Measurements from ENCODE around the gene IL7R. TPM values are rescaled to one million over a fixed set of nuclear protein-coding genes. Genes with fewer than 3 reads are reported as not detected.
"Not testable (repeated sequence)": the region's sequence is repeated elsewhere in the genome, so short reads cannot be mapped to it uniquely, and the experiment has no call there.

Gene IL7R
- total RNA-seq, 2 donors from 2014 or later: 3.0 to 12.0 TPM

GRCh38 chr5:35862126-35862525 lies 5.4 kb downstream of the IL7R start:
- intact Hi-C loops (cut with DNase I, micrococcal nuclease): no loop called here
- DNase-seq: no peak

GRCh38 chr5:35863159-35863558 lies 6.5 kb downstream of the IL7R start:
- intact Hi-C loops (cut with DNase I, micrococcal nuclease): no loop called here
- no peak for DNase-seq
- no peak for ATAC-seq

More at GRCh38 chr5:35862126-35862525, 5.4 kb downstream of the IL7R start:
- ATAC-seq: no peak

- no peak for ATAC-seq
Observed at GRCh38 chr5:35867998-35868397, 11.3 kb downstream of the IL7R start.

GRCh38 chr5:35869685-35870277 lies 13.1 kb downstream of the IL7R start:
- intact Hi-C loops (cut with DNase I, micrococcal nuclease): no loop called here
- ATAC-seq: no peak

More at GRCh38 chr5:35867998-35868397, 11.3 kb downstream of the IL7R start:
- no peak for DNase-seq
- intact Hi-C loops (cut with DNase I, micrococcal nuclease): no loop called here

GRCh38 chr5:35870605-35871004 lies 13.9 kb downstream of the IL7R start:
- no peak for DNase-seq
- ATAC-seq: no peak
- intact Hi-C loops (cut with DNase I, micrococcal nuclease): no loop called here

More at GRCh38 chr5:35869685-35870277, 13.1 kb downstream of the IL7R start:
- DNase-seq: no peak

GRCh38 chr5:35876454-35876853 lies 19.8 kb downstream of the IL7R start:
- DNase-seq (no peak), ATAC-seq (no peak)
- intact Hi-C loops (cut with DNase I, micrococcal nuclease): no loop called here

GRCh38 chr5:35876922-35877321 lies 20.2 kb downstream of the IL7R start:
- peak in 1 of 2 donors; percentile 33 for DNase-seq
- intact Hi-C loops (cut with DNase I, micrococcal nuclease): no loop called here
- peak; percentile 89 for ATAC-seq

- intact Hi-C loops (cut with DNase I, micrococcal nuclease): no loop called here
- no peak for ATAC-seq
- DNase-seq: no peak
Observed at GRCh38 chr5:35877655-35878054, 21.0 kb downstream of the IL7R start.

GRCh38 chr5:35878079-35878478 lies 21.4 kb downstream of the IL7R start:
- DNase-seq (no peak), ATAC-seq (no peak)
- intact Hi-C loops (cut with DNase I, micrococcal nuclease): no loop called here

GRCh38 chr5:35879096-35879495 lies 22.4 kb downstream of the IL7R start:
- ATAC-seq (no peak), DNase-seq (no peak)

GRCh38 chr5:35879649-35880048 lies 23.0 kb downstream of the IL7R start:
- no peak for DNase-seq
- no peak for ATAC-seq
- intact Hi-C loops (cut with DNase I, micrococcal nuclease): no loop called here

More at GRCh38 chr5:35879096-35879495, 22.4 kb downstream of the IL7R start:
- intact Hi-C loops (cut with DNase I, micrococcal nuclease): no loop called here

GRCh38 chr5:35880156-35880555 lies 23.5 kb downstream of the IL7R start:
- DNase-seq (no peak), ATAC-seq (no peak)
- intact Hi-C loops (cut with DNase I, micrococcal nuclease): no loop called here

- DNase-seq: no peak
- intact Hi-C loops (cut with DNase I, micrococcal nuclease): no loop called here
- no peak for ATAC-seq
Observed at GRCh38 chr5:35881758-35882157, 25.1 kb downstream of the IL7R start.

GRCh38 chr5:35884191-35884769 lies 27.6 kb downstream of the IL7R start:
- ATAC-seq (no peak), DNase-seq (no peak)
- intact Hi-C loops (cut with DNase I, micrococcal nuclease): no loop called here

- ATAC-seq (no peak), DNase-seq (no peak)
- intact Hi-C loops (cut with DNase I, micrococcal nuclease): no loop called here
Observed at GRCh38 chr5:35884773-35885172, 28.1 kb downstream of the IL7R start.

- no peak for DNase-seq
- no peak for ATAC-seq
Observed at GRCh38 chr5:35886381-35886780, 29.7 kb downstream of the IL7R start.

GRCh38 chr5:35887321-35888100 lies 30.8 kb downstream of the IL7R start:
- ATAC-seq: no peak
- DNase-seq: no peak
- intact Hi-C loops (cut with DNase I, micrococcal nuclease): no loop called here

More at GRCh38 chr5:35886381-35886780, 29.7 kb downstream of the IL7R start:
- intact Hi-C loops (cut with DNase I, micrococcal nuclease): no loop called here

GRCh38 chr5:35890021-35891020 lies 33.6 kb downstream of the IL7R start:
- ATAC-seq (no peak), DNase-seq (no peak)
- intact Hi-C loops (cut with DNase I, micrococcal nuclease): no loop called here

GRCh38 chr5:35892799-35893198 lies 36.1 kb downstream of the IL7R start:
- intact Hi-C loops (cut with DNase I, micrococcal nuclease); DNase-seq; ATAC-seq: not testable (repeated sequence)
